ENCODE data around the gene MS4A12. TPM values are rescaled to one million over a fixed set of nuclear protein-coding genes. Genes with fewer than 3 reads are reported as not detected.

Gene MS4A12
- total RNA-seq, 2 experiments from 2014 or later = 1.8 TPM; not detected in 1

GRCh38 chr11:60459345-60459744 is 33.2 kb upstream of the MS4A12 start:
- CTCF ChIA-PET (ENCODE audit: unreplicated experiment) = interaction anchor here (1.0 kb wide), 1 partner anchor 21 kb away, joined by 3 read pairs; no protein-coding TSS in a partner anchor
- H3K4me2 ChIP-seq (ENCODE audit: low read length) = peak overlapping the region; percentile 92
- peaks cover 86% of the 10 kb centered on the region for H3K36me3 ChIP-seq (ENCODE audit: insufficient read depth, low read length)

GRCh38 chr11:60468829-60469228 is 23.7 kb upstream of the MS4A12 start:
- no peak for DNase-seq (ENCODE audit: low spot score)
- Histone ChIP-seq H3K4me2 (ENCODE audit: low read length) (no peak overlapping the region), H2AFZ (ENCODE audit: low read length) (no peak overlapping the region), H3K79me2 (ENCODE audit: insufficient read depth, low read depth, low read length) (peaks cover 24% of the 10 kb centered on the region), H3K4me3 (ENCODE audit: low read depth, low read length, poor library complexity, severe bottlenecking) (no peak overlapping the region), H3K36me3 (ENCODE audit: insufficient read depth, low read length) (peaks cover 85% of the 10 kb centered on the region), H3K9me3 (ENCODE audit: low read length) (no peaks in the 10 kb centered on the region), H3K9me2 (ENCODE audit: insufficient read depth, low read length) (no peaks in the 10 kb centered on the region), H3K27ac (ENCODE audit: low read depth, low read length, poor library complexity, severe bottlenecking) (peak overlapping the region; percentile 21), H3K4me1 (ENCODE audit: insufficient read depth, low read length, poor library complexity, severe bottlenecking) (peaks cover 9% of the 10 kb centered on the region), H4K20me1 (ENCODE audit: insufficient read depth, low read length) (no peaks in the 10 kb centered on the region)
- BruUV-seq (replicated peaks) = no TSS peak
- no peak for TF ChIP-seq EZH2phosphoT487 (IDR thresholded peaks at IDR 0.05; ENCODE audit: borderline replicate concordance, low read depth, low read length)
- TF ChIP-seq, protein P1, sequence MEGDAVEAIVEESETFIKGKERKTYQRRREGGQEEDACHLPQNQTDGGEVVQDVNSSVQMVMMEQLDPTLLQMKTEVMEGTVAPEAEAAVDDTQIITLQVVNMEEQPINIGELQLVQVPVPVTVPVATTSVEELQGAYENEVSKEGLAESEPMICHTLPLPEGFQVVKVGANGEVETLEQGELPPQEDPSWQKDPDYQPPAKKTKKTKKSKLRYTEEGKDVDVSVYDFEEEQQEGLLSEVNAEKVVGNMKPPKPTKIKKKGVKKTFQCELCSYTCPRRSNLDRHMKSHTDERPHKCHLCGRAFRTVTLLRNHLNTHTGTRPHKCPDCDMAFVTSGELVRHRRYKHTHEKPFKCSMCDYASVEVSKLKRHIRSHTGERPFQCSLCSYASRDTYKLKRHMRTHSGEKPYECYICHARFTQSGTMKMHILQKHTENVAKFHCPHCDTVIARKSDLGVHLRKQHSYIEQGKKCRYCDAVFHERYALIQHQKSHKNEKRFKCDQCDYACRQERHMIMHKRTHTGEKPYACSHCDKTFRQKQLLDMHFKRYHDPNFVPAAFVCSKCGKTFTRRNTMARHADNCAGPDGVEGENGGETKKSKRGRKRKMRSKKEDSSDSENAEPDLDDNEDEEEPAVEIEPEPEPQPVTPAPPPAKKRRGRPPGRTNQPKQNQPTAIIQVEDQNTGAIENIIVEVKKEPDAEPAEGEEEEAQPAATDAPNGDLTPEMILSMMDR (conservative IDR thresholded peaks at IDR 0.05; ENCODE audit: low read length) = no peak
- intact Hi-C loops (cut with micrococcal nuclease; ENCODE audit: unreplicated experiment) = no loop called here
- POLR2A ChIA-PET = interaction anchor here (0.8 to 1.1 kb wide), 5 partner anchors 8 to 13 kb away, joined by 3 to 5 read pairs (median 3); partner anchors contain the start of gene MS4A1
- CTCF ChIA-PET (ENCODE audit: unreplicated experiment) = interaction anchor here (2.0 kb wide), 1 partner anchor 105 kb away, joined by 4 read pairs; no protein-coding TSS in a partner anchor

More at GRCh38 chr11:60459345-60459744, 33.2 kb upstream of the MS4A12 start:
- POLR2A ChIA-PET = interaction anchor here (0.7 to 7.5 kb wide), 6 partner anchors 12 to 276 kb away, joined by 3 to 123 read pairs (median 8); no protein-coding TSS in a partner anchor
- no TSS peak for BruUV-seq (replicated peaks)
- Histone ChIP-seq H3K9me3 (ENCODE audit: low read length) (no peaks in the 10 kb centered on the region), H3K79me2 (ENCODE audit: insufficient read depth, low read depth, low read length) (peaks cover 87% of the 10 kb centered on the region), H3K4me1 (ENCODE audit: insufficient read depth, low read length, poor library complexity, severe bottlenecking) (peaks cover 58% of the 10 kb centered on the region), H4K20me1 (ENCODE audit: insufficient read depth, low read length) (peaks cover 47% of the 10 kb centered on the region), H2AFZ (ENCODE audit: low read length) (no peak overlapping the region), H3K9me2 (ENCODE audit: insufficient read depth, low read length) (no peaks in the 10 kb centered on the region), H3K4me3 (ENCODE audit: low read depth, low read length, poor library complexity, severe bottlenecking) (peak overlapping the region; percentile 84), H3K27ac (ENCODE audit: low read depth, low read length, poor library complexity, severe bottlenecking) (peak overlapping the region; percentile 100)
- peak; percentile 56 for DNase-seq (ENCODE audit: low spot score)
- no peak for TF ChIP-seq EZH2phosphoT487 (IDR thresholded peaks at IDR 0.05; ENCODE audit: borderline replicate concordance, low read depth, low read length)
- TF ChIP-seq, protein P1 (conservative IDR thresholded peaks at IDR 0.05; ENCODE audit: low read length) = no peak
- intact Hi-C loops (cut with micrococcal nuclease; ENCODE audit: unreplicated experiment) = no loop called here

DNA sequence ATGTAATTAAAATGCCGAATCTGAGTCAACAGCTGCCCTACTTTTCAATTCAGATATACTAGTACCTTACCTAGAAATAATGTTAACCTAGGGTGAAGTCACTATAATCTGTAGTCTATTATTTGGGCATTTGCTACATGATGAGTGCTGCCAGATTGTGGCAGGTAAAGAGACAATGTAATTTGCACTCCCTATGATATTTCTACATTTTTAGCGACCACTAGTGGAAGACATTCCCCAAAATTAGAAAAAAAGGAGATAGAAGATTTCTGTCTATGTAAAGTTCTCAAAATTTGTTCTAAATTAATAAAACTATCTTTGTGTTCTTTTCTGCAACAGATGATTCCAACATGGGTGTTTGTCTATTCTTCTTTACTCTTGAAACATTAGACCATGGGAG is 22.9 kb upstream of the MS4A12 start:
- TF ChIP-seq, protein P1 (conservative IDR thresholded peaks at IDR 0.05; ENCODE audit: low read length) = peak; percentile 82
- no peak for TF ChIP-seq EZH2phosphoT487 (IDR thresholded peaks at IDR 0.05; ENCODE audit: borderline replicate concordance, low read depth, low read length)
- H2AFZ ChIP-seq (ENCODE audit: low read length) = no peak overlapping the region
- intact Hi-C loops (cut with micrococcal nuclease; ENCODE audit: unreplicated experiment) = no loop called here
- DNase-seq (ENCODE audit: low spot score) = peak; percentile 33
- H3K27ac ChIP-seq (ENCODE audit: low read depth, low read length, poor library complexity, severe bottlenecking) = peak overlapping the region; percentile 21
- no peaks in the 10 kb centered on the region for H3K9me3 ChIP-seq (ENCODE audit: low read length)
- no peak overlapping the region for H3K4me3 ChIP-seq (ENCODE audit: low read depth, low read length, poor library complexity, severe bottlenecking)
- H3K9me2 ChIP-seq (ENCODE audit: insufficient read depth, low read length) = no peaks in the 10 kb centered on the region
- peaks cover 76% of the 10 kb centered on the region for H3K36me3 ChIP-seq (ENCODE audit: insufficient read depth, low read length)
- BruUV-seq (replicated peaks) = no TSS peak
- H3K4me2 ChIP-seq (ENCODE audit: low read length) = no peak overlapping the region
- H3K79me2 ChIP-seq (ENCODE audit: insufficient read depth, low read depth, low read length) = peaks cover 15% of the 10 kb centered on the region; the same call in 1 of the 2 replicates
- H3K4me1 ChIP-seq (ENCODE audit: insufficient read depth, low read length, poor library complexity, severe bottlenecking) = peaks cover 9% of the 10 kb centered on the region
- CTCF ChIA-PET (ENCODE audit: unreplicated experiment) = interaction anchor here (2.0 kb wide), 1 partner anchor 106 kb away, joined by 4 read pairs; no protein-coding TSS in a partner anchor
- POLR2A ChIA-PET = interaction anchor here (1.1 kb wide), 1 partner anchor 14 kb away, joined by 3 read pairs; the partner anchor contains the start of gene MS4A1
- H4K20me1 ChIP-seq (ENCODE audit: insufficient read depth, low read length) = no peaks in the 10 kb centered on the region
